Liver (tissue), 3 donors: ENCODE measurements around the gene KRT77.

ENCODE experiments used
- CTCF ChIP-seq: fragments of 150-350 bp; IDR thresholded peaks from 2 replicates; pipeline ENCODE4 v1.5.1; 2017; ENCODE audit warnings: improper control_type of control experiment, low read depth, low read length; ENCODE audit not compliant: missing input control
- GABPA ChIP-seq, 2 donors: IDR thresholded peaks in 1 of 2; conservative IDR thresholded peaks in 1 of 2; 2 replicates each; pipeline ENCODE4 v1.6.1; 2016; ENCODE audit warnings: antibody characterized with exemption in 2 of 2, mild to moderate bottlenecking in 1 of 2, moderate library complexity in 1 of 2
- JUND ChIP-seq, 2 donors: IDR thresholded peaks; 2 replicates each; pipeline ENCODE4 v1.6.1; 2016; ENCODE audit warnings: antibody characterized with exemption in 2 of 2
- RAD21 ChIP-seq, 2 donors: IDR thresholded peaks; 2 replicates each; pipeline ENCODE4 v1.6.1; 2016; ENCODE audit warnings: antibody characterized with exemption in 2 of 2, mild to moderate bottlenecking in 2 of 2
- ZBTB33 ChIP-seq: IDR thresholded peaks from 2 replicates; pipeline ENCODE4 v1.6.1; 2016; ENCODE audit warnings: antibody characterized with exemption
- donor health status: healthy.
- donor health status: healthy.

GRCh38 chr12:52691076-52691840 lies 12.1 kb downstream of the KRT77 start:
- no peak for TF ChIP-seq CTCF
- no peak for TF ChIP-seq GABPA (IDR thresholded peaks at IDR 0.05 in 1 of 2, conservative IDR thresholded peaks at IDR 0.05 in 1 of 2)
- TF ChIP-seq JUND (IDR thresholded peaks at IDR 0.05) = no peak
- no peak for TF ChIP-seq RAD21 (IDR thresholded peaks at IDR 0.05)
- TF ChIP-seq ZBTB33 = no peak
